ENCODE measurements around the gene FAM120AOS. TPM values are rescaled to one million over a fixed set of nuclear protein-coding genes. Genes with fewer than 3 reads are reported as not detected.
A peak's percentile ranks its signal among the peaks of the same experiment; 100 is the strongest.

The FAM120AOS gene
- polyA plus RNA-seq, 1 donor: 52.6 TPM

DNA sequence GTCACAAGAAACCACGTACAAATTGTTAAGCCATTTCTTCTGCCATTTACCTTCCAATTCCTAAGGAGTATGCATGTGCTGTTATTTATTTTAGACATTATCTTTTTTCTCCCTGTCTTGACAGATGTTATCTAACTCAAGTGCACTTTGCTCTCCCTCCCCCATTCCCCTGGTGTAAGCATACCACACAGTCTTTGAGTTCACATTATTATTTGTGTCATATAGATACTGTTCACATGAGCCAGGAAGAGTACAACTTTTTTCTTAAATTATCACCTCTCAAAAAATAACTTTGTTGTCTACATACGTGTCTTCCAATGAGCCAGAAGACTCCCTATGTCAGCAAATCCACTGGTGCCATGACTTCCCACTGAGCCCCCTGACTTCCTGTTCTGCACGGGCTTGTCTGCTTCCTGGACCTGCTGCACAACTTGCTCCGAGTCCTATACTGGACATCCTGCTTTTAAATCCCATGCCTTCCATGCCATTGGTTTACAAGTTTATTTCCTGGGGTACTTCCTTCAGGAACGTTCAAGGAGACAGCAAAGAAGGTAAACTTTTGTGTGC lies 21.8 kb downstream of the FAM120AOS start:
- H3K27me3 ChIP-seq (ENCODE audit: control insufficient read depth, insufficient read depth, low read length): no peaks in the 10 kb centered on the region
- H3K4me3 ChIP-seq (ENCODE audit: low read length): peak overlapping the region; percentile 19
- no peaks in the 10 kb centered on the region for H3K9me3 ChIP-seq (ENCODE audit: control insufficient read depth, low read depth, low read length)
- DNase-seq: peak; percentile 49 to 65
- peaks cover 8% of the 10 kb centered on the region for H3K4me1 ChIP-seq (ENCODE audit: control insufficient read depth, insufficient read depth, low read length)
- H3K27ac ChIP-seq (ENCODE audit: low read length): peak overlapping the region; percentile 65
- no peaks in the 10 kb centered on the region for H3K36me3 ChIP-seq (ENCODE audit: control insufficient read depth, insufficient read depth, low read length)
- 0% methylated on average over 1 of the region's 5 CpGs for WGBS (ENCODE audit: insufficient coverage, low lambda C conversion rate)

- Histone ChIP-seq H3K4me3 (ENCODE audit: low read length) (no peak overlapping the region), H3K9me3 (ENCODE audit: control insufficient read depth, low read depth, low read length) (no peaks in the 10 kb centered on the region), H3K27me3 (ENCODE audit: control insufficient read depth, insufficient read depth, low read length) (no peaks in the 10 kb centered on the region), H3K27ac (ENCODE audit: low read length) (peak overlapping the region; percentile 62), H3K4me1 (ENCODE audit: control insufficient read depth, insufficient read depth, low read length) (peaks cover 8% of the 10 kb centered on the region), H3K36me3 (ENCODE audit: control insufficient read depth, insufficient read depth, low read length) (no peaks in the 10 kb centered on the region)
- DNase-seq: peak; percentile 11 to 44
- no CpG with 5 or more reads among the region's 5 CpGs for WGBS (ENCODE audit: insufficient coverage, low lambda C conversion rate)
These were observed 25.6 kb downstream of the FAM120AOS start for GRCh38 chr9:93427655-93428379.

DNA sequence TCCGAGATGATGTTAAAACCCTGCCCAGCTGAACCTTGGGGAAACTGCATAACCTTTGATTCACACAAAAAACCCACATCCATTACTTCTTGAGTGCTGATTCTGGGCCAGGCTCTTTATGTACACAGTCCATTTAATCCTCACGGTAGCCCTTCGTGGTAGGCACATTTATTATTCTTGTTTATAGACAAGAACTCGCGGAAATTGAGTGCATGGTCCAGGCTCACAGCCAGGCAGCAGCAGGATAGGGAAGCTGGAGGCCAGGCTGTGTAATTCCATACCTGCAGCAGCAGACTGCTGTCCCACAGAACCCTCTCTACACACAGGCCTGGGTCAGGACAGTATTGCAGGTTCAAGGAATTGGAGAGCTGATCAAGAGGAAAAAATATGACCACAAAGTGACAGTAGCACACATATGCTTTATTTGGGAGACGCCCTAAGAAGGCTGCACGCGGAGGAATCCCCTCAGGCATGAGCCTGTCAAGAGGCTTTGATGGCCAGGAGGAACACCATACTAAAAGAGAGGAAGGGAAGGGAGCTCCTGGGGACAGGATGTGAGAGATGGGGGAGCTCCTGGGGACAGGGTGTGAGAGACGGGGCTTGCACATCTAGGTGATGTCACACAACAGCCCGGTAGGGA lies 30.3 kb downstream of the FAM120AOS start:
- DNase-seq: peak in 1 of 2 donors; percentile 13
- WGBS (ENCODE audit: insufficient coverage, low lambda C conversion rate): no CpG with 5 or more reads among the region's 10 CpGs
- Histone ChIP-seq H3K27me3 (ENCODE audit: control insufficient read depth, insufficient read depth, low read length) (no peaks in the 10 kb centered on the region), H3K36me3 (ENCODE audit: control insufficient read depth, insufficient read depth, low read length) (no peaks in the 10 kb centered on the region), H3K4me3 (ENCODE audit: low read length) (no peak overlapping the region), H3K4me1 (ENCODE audit: control insufficient read depth, insufficient read depth, low read length) (peaks cover 2% of the 10 kb centered on the region), H3K27ac (ENCODE audit: low read length) (no peak overlapping the region), H3K9me3 (ENCODE audit: control insufficient read depth, low read depth, low read length) (peaks cover 15% of the 10 kb centered on the region)

- DNase-seq: no peak
- WGBS (ENCODE audit: insufficient coverage, low lambda C conversion rate): no CpG with 5 or more reads among the region's 1 CpG
These were observed 34.4 kb downstream of the FAM120AOS start for GRCh38 chr9:93419023-93419422.

DNA sequence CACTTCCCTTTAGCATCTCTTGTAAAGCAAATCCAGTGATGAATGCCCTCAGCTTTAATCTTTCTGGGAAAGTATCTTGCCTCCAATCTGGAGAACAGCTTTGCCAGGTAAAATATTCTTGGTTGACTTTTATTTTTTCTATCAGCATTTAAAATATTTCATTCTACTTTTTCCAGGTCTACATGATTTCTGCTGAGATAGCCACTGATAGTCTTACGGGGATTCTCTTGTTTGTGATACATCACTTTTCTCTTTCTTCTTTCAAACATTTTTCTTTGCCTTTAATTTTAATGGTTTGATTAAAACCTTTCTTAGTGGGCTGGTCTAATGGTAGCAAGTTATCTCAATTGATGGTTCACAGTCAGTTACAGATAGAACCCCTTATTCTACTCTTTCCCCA lies 35.8 kb downstream of the FAM120AOS start:
- H3K4me3 ChIP-seq (ENCODE audit: low read length): no peak overlapping the region
- H3K9me3 ChIP-seq (ENCODE audit: control insufficient read depth, low read depth, low read length): peaks cover 21% of the 10 kb centered on the region
- H3K4me1 ChIP-seq (ENCODE audit: control insufficient read depth, insufficient read depth, low read length): no peaks in the 10 kb centered on the region
- no peak for DNase-seq
- H3K27ac ChIP-seq (ENCODE audit: low read length): no peak overlapping the region
- WGBS (ENCODE audit: insufficient coverage, low lambda C conversion rate): 70% methylated on average over 1 of the region's 1 CpG
- no peaks in the 10 kb centered on the region for H3K27me3 ChIP-seq (ENCODE audit: control insufficient read depth, insufficient read depth, low read length)
- H3K36me3 ChIP-seq (ENCODE audit: control insufficient read depth, insufficient read depth, low read length): no peaks in the 10 kb centered on the region

More at GRCh38 chr9:93419023-93419422, 34.4 kb downstream of the FAM120AOS start:
- Histone ChIP-seq H3K27ac (ENCODE audit: low read length) (no peak overlapping the region), H3K9me3 (ENCODE audit: control insufficient read depth, low read depth, low read length) (peaks cover 21% of the 10 kb centered on the region), H3K4me1 (ENCODE audit: control insufficient read depth, insufficient read depth, low read length) (no peaks in the 10 kb centered on the region), H3K4me3 (ENCODE audit: low read length) (no peak overlapping the region), H3K27me3 (ENCODE audit: control insufficient read depth, insufficient read depth, low read length) (no peaks in the 10 kb centered on the region), H3K36me3 (ENCODE audit: control insufficient read depth, insufficient read depth, low read length) (no peaks in the 10 kb centered on the region)

GRCh38 chr9:93416530-93417235 lies 36.7 kb downstream of the FAM120AOS start:
- Histone ChIP-seq H3K27ac (ENCODE audit: low read length) (no peak overlapping the region), H3K27me3 (ENCODE audit: control insufficient read depth, insufficient read depth, low read length) (no peaks in the 10 kb centered on the region), H3K9me3 (ENCODE audit: control insufficient read depth, low read depth, low read length) (peaks cover 21% of the 10 kb centered on the region), H3K4me3 (ENCODE audit: low read length) (no peak overlapping the region), H3K36me3 (ENCODE audit: control insufficient read depth, insufficient read depth, low read length) (no peaks in the 10 kb centered on the region), H3K4me1 (ENCODE audit: control insufficient read depth, insufficient read depth, low read length) (no peaks in the 10 kb centered on the region)
- no CpG with 5 or more reads among the region's 8 CpGs for WGBS (ENCODE audit: insufficient coverage, low lambda C conversion rate)
- DNase-seq: no peak

DNA sequence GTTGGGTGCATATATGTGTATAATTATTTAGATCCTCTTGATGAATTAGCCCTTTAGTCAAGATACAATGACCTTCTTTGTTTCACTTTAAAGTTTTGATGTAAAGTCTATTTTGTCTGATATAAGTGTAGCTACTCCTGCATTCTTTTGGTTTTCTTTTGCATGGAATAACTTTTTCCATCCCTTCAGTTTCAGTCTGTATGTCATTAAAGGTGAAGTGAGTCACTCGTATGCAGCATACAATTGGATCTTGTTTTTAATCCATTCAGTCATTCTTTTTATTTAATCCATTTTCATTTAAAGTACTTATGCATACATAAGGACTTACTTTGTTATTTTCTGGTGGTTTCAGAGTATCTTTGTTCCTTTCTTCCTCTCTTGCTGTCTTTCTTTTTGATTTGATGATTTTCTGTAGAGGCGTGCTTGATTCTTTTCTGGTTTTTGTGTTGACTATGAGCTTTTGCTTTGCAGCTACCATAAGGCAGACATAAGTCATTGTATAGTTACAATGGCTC lies 38.1 kb downstream of the FAM120AOS start:
- Histone ChIP-seq H3K27ac (ENCODE audit: low read length) (no peak overlapping the region), H3K4me3 (ENCODE audit: low read length) (no peak overlapping the region), H3K36me3 (ENCODE audit: control insufficient read depth, insufficient read depth, low read length) (no peaks in the 10 kb centered on the region), H3K9me3 (ENCODE audit: control insufficient read depth, low read depth, low read length) (peaks cover 21% of the 10 kb centered on the region), H3K27me3 (ENCODE audit: control insufficient read depth, insufficient read depth, low read length) (no peaks in the 10 kb centered on the region), H3K4me1 (ENCODE audit: control insufficient read depth, insufficient read depth, low read length) (no peaks in the 10 kb centered on the region)
- DNase-seq: no peak
- WGBS (ENCODE audit: insufficient coverage, low lambda C conversion rate): 92% methylated on average over 2 of the region's 2 CpGs

GRCh38 chr9:93413530-93413929 lies 39.9 kb downstream of the FAM120AOS start:
- H3K27me3 ChIP-seq (ENCODE audit: control insufficient read depth, insufficient read depth, low read length): no peaks in the 10 kb centered on the region
- H3K4me3 ChIP-seq (ENCODE audit: low read length): no peak overlapping the region
- H3K36me3 ChIP-seq (ENCODE audit: control insufficient read depth, insufficient read depth, low read length): no peaks in the 10 kb centered on the region
- H3K27ac ChIP-seq (ENCODE audit: low read length): no peak overlapping the region
- H3K4me1 ChIP-seq (ENCODE audit: control insufficient read depth, insufficient read depth, low read length): no peaks in the 10 kb centered on the region
- no peak for DNase-seq
- peaks cover 9% of the 10 kb centered on the region for H3K9me3 ChIP-seq (ENCODE audit: control insufficient read depth, low read depth, low read length)

DNA sequence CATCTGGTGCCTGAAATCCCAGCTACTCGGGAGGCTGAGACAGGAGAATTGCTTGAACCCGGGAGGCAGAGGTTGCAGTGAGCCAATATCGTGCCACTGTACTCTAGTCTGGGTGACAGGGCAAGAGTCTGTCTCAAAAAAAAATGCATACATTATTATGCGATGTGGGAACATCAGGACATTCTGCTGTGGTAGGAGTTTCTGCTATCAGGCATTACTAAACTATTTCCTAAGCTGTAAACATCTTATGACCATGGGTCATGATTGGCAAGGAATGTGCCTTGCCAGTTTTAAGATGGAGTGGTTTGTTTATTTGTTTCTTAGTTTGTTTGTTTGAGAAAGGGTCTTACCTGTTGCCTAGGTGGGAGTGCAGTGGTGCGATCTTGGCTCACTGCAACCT lies 47.0 kb downstream of the FAM120AOS start:
- peaks cover 2% of the 10 kb centered on the region for H3K27me3 ChIP-seq (ENCODE audit: control insufficient read depth, insufficient read depth, low read length)
- no peaks in the 10 kb centered on the region for H3K9me3 ChIP-seq (ENCODE audit: control insufficient read depth, low read depth, low read length)
- H3K4me3 ChIP-seq (ENCODE audit: low read length): no peak overlapping the region
- H3K27ac ChIP-seq (ENCODE audit: low read length): no peak overlapping the region
- no peak for DNase-seq
- WGBS (ENCODE audit: insufficient coverage, low lambda C conversion rate): no CpG with 5 or more reads among the region's 5 CpGs
- H3K36me3 ChIP-seq (ENCODE audit: control insufficient read depth, insufficient read depth, low read length): no peaks in the 10 kb centered on the region
- no peaks in the 10 kb centered on the region for H3K4me1 ChIP-seq (ENCODE audit: control insufficient read depth, insufficient read depth, low read length)

- Histone ChIP-seq H3K9me3 (ENCODE audit: control insufficient read depth, low read depth, low read length) (no peaks in the 10 kb centered on the region), H3K27ac (ENCODE audit: low read length) (no peak overlapping the region), H3K36me3 (ENCODE audit: control insufficient read depth, insufficient read depth, low read length) (no peaks in the 10 kb centered on the region), H3K4me1 (ENCODE audit: control insufficient read depth, insufficient read depth, low read length) (no peaks in the 10 kb centered on the region), H3K27me3 (ENCODE audit: control insufficient read depth, insufficient read depth, low read length) (no peaks in the 10 kb centered on the region), H3K4me3 (ENCODE audit: low read length) (no peak overlapping the region)
- no peak for DNase-seq
- 100% methylated on average over 1 of the region's 9 CpGs for WGBS (ENCODE audit: insufficient coverage, low lambda C conversion rate)
These were observed 54.9 kb downstream of the FAM120AOS start for GRCh38 chr9:93398471-93398870.

All from large intestine (tissue), 3 donors.